Thyroid gland (tissue), 4 donors: ENCODE data around the gene CD1B.

Experiments
- CTCF ChIP-seq, 6 experiments: fragments of 200-600 bp in 3 of 6; fragments of 450-650 bp in 3 of 6; sonication (generic) in 3 of 6; IDR thresholded peaks; one replicate each; pipeline ENCODE4 v1.5.1; 2016 to 2019; ENCODE audit warnings: antibody characterized with exemption in 6 of 6, mild to moderate bottlenecking in 2 of 6, inconsistent platforms in 1 of 6, moderate library complexity in 1 of 6
- POLR2A ChIP-seq, 2 donors: fragments of 450-650 bp; IDR thresholded peaks; one replicate each; pipeline ENCODE4 v1.6.1; 2017; ENCODE audit warnings: antibody characterized with exemption in 2 of 2, mild to moderate bottlenecking in 2 of 2, moderate library complexity in 1 of 2

GRCh38 chr1:158295791-158296190, 35.5 kb downstream of the CD1B start:
- TF ChIP-seq CTCF (IDR thresholded peaks at IDR 0.05), result no peak
- TF ChIP-seq POLR2A (IDR thresholded peaks at IDR 0.05), result no peak
